K562 (cell line): Measurements from ENCODE around the gene DRD2. TPM values are rescaled to one million over a fixed set of nuclear protein-coding genes. Genes with fewer than 3 reads are reported as not detected.
A peak's percentile ranks its signal among the peaks of the same experiment; 100 is the strongest.

ENCODE experiments used
- BRD4 ChIP-seq: fragments of 200-600 bp; sonication (generic); IDR thresholded peaks from 2 replicates; pipeline ENCODE4 v1.6.1; 2017; ENCODE audit warnings: inconsistent platforms
- CREBBP ChIP-seq: IDR thresholded peaks from one replicate; pipeline ENCODE4 v1.6.1; 2012; ENCODE audit warnings: low read depth, mild to moderate bottlenecking, control low read depth, inconsistent platforms, low read length
- EGR1 ChIP-seq: fragments of 450-650 bp; conservative IDR thresholded peaks from 2 replicates; pipeline ENCODE4 v1.6.1; 2017; ENCODE audit warnings: mild to moderate bottlenecking
- FOXK1 ChIP-seq: sonication (generic); formaldehyde crosslinking; IDR thresholded peaks from 2 replicates; pipeline ENCODE4 v1.8.0; 2022; ENCODE audit warnings: missing genetic modification reagents, mild to moderate bottlenecking, borderline replicate concordance
- JUN ChIP-seq, 2 experiments: sonication (generic) in 1 of 2; formaldehyde crosslinking in 1 of 2; IDR thresholded peaks; 2 replicates each; pipeline versions ENCODE4 v1.6.1 to v1.8.0; 2012 to 2022; ENCODE audit warnings: borderline replicate concordance in 2 of 2, mild to moderate bottlenecking in 2 of 2, improper control_type of control experiment in 1 of 2, low read depth in 1 of 2, low read length in 1 of 2, missing genetic modification reagents in 1 of 2
- JUND ChIP-seq, 2 experiments: IDR thresholded peaks; 2 replicates in 1 of 2; 3 replicates in 1 of 2; pipeline ENCODE4 v1.6.1; 2011; ENCODE audit warnings: borderline replicate concordance in 2 of 2, low read depth in 2 of 2, low read length in 2 of 2, improper control_type of control experiment in 1 of 2, missing biosample characterization in 1 of 2, missing genetic modification characterization in 1 of 2, missing genetic modification reagents in 1 of 2
- KDM2B ChIP-seq: fragments of 250-450 bp; sonication (Bioruptor Pico); IDR thresholded peaks from 2 replicates; pipeline ENCODE4 v1.8.0; 2021; ENCODE audit warnings: mild to moderate bottlenecking, moderate library complexity
- PML ChIP-seq: IDR thresholded peaks from 2 replicates; pipeline ENCODE4 v1.6.1; 2012; ENCODE audit warnings: low read length, inconsistent platforms
- SMAD1 ChIP-seq: fragments of 150-350 bp; IDR thresholded peaks from 2 replicates; pipeline ENCODE4 v1.6.1; 2014; ENCODE audit warnings: low read length, low read depth; ENCODE audit not compliant: partially characterized antibody
- ZBTB1 ChIP-seq: sonication (generic); formaldehyde crosslinking; IDR thresholded peaks from 2 replicates; pipeline ENCODE4 v1.8.1; 2023; ENCODE audit warnings: missing genetic modification reagents, low read depth, mild to moderate bottlenecking, borderline replicate concordance
- polyA plus RNA-seq, 8 experiments: library from polyadenylated mRNA; depleted of rRNA in 4 of 8; stranded (reverse) in 5 of 8; unstranded in 3 of 8; fragments of >200 nt; fragmentation: Nextera tagmentation in 2 of 8; fragmentation: Illumina TruSeq in 1 of 8; extraction: Ambion mirVana in 2 of 8; extraction: Trizol in 1 of 8; gene quantifications; 2 replicates each; pipeline versions ENCODE4 v1.2.1 to v1.2.3, GENCODE V29; 2011 to 2014; ENCODE audit warnings: inconsistent platforms in 1 of 8, missing spikeins in 1 of 8
- total RNA-seq, 7 experiments: library from RNA; depleted of rRNA in 6 of 7; stranded (reverse); fragments of >200 nt in 6 of 7; fragmentation: Illumina TruSeq in 2 of 7; extraction: Trizol in 2 of 7; gene quantifications; 2 replicates each; pipeline versions ENCODE4 v1.2.1 to v1.2.3, GENCODE V29; 2011 to 2021; ENCODE audit warnings: low replicate concordance in 1 of 7
- TF ChIP-seq, protein P1 (sequence below): fragments of 250-450 bp; sonication (Bioruptor Pico); IDR thresholded peaks from 2 replicates; pipeline ENCODE4 v1.8.0; 2022; ENCODE audit warnings: moderate library complexity, mild to moderate bottlenecking, inconsistent platforms
- TF ChIP-seq, protein P2 (sequence below): sonication (generic); formaldehyde crosslinking; IDR thresholded peaks from 2 replicates; pipeline ENCODE4 v1.8.0; 2022; ENCODE audit warnings: missing genetic modification reagents, mild to moderate bottlenecking, borderline replicate concordance
- TF ChIP-seq, protein P3 (sequence below), 2 experiments: fragments of 450-650 bp in 1 of 2; sonication (generic) in 1 of 2; formaldehyde crosslinking in 1 of 2; IDR thresholded peaks in 1 of 2; conservative IDR thresholded peaks in 1 of 2; 2 replicates each; pipeline versions ENCODE4 v1.6.1 to v1.8.1; 2016 to 2023; ENCODE audit warnings: mild to moderate bottlenecking in 2 of 2, moderate library complexity in 2 of 2, inconsistent platforms in 1 of 2, missing genetic modification reagents in 1 of 2
- TF ChIP-seq, protein P4 (sequence below): fragments of 250-450 bp; sonication (Bioruptor Pico); IDR thresholded peaks from 2 replicates; pipeline ENCODE4 v1.4.0; 2020

The DRD2 gene
- total and polyA plus RNA-seq, 9 of the 15 experiments (the other 6 are each of a cell fraction or from before 2014, with no cell fraction given) = not detected

DNA sequence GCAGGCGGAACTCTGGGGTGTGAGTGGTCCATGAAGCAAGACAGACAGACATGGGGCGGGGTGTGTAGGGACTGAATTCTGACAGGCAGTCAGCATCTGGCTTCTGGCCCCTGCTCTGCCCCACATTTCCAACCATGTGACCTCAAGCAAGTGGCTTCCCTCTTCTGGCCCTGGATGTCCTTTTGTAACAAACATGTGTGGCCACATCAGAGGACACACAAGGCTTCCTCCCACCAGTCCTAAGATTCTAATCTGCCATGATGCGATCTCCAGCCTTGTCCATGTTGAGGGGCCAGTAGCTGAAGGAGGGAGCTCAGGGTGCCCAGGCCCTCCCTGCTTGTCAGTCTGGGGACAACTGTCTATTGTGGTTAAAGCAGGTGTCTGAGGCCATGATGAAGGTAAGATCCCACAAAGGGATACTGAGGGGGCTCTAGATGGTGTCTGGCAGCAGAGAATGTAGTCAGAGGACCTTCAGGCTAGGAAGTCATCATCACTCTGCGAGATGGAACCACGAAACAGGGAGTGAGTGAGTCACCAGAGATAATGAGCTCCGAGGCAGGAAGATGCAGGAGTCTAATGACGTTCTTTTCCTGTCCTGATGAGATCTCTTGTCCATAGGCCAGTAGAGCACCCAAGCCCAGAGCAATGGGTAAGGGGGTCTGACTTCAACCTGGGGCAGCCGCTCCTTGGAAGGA lies 27.4 kb downstream of the DRD2 start (continued):
- TF ChIP-seq, protein P1, sequence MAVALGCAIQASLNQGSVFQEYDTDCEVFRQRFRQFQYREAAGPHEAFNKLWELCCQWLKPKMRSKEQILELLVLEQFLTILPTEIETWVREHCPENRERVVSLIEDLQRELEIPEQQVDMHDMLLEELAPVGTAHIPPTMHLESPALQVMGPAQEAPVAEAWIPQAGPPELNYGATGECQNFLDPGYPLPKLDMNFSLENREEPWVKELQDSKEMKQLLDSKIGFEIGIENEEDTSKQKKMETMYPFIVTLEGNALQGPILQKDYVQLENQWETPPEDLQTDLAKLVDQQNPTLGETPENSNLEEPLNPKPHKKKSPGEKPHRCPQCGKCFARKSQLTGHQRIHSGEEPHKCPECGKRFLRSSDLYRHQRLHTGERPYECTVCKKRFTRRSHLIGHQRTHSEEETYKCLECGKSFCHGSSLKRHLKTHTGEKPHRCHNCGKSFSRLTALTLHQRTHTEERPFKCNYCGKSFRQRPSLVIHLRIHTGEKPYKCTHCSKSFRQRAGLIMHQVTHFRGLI = no peak
- TF ChIP-seq JUND (IDR thresholded peaks at IDR 0.05; ENCODE audit: borderline replicate concordance, low read depth, low read length) (peak; percentile 92), JUND (tag; IDR thresholded peaks at IDR 0.05; ENCODE audit: borderline replicate concordance, low read depth, low read length) (peak; percentile 88), JUN (IDR thresholded peaks at IDR 0.05; ENCODE audit: borderline replicate concordance, low read depth, low read length) (peak; percentile 67), JUN (CRISPR knock-in tag; IDR thresholded peaks at IDR 0.05; ENCODE audit: borderline replicate concordance) (no peak), EGR1 (no peak), KDM2B (no peak), BRD4 (no peak), PML (no peak), ZBTB1 (CRISPR knock-in tag) (no peak), SMAD1 (no peak), FOXK1 (no peak), CREBBP (no peak)
- TF ChIP-seq, protein P2, sequence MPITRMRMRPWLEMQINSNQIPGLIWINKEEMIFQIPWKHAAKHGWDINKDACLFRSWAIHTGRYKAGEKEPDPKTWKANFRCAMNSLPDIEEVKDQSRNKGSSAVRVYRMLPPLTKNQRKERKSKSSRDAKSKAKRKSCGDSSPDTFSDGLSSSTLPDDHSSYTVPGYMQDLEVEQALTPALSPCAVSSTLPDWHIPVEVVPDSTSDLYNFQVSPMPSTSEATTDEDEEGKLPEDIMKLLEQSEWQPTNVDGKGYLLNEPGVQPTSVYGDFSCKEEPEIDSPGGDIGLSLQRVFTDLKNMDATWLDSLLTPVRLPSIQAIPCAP (CRISPR knock-in tag) = no peak
- TF ChIP-seq, protein P3, sequence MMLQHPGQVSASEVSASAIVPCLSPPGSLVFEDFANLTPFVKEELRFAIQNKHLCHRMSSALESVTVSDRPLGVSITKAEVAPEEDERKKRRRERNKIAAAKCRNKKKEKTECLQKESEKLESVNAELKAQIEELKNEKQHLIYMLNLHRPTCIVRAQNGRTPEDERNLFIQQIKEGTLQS (IDR thresholded peaks at IDR 0.05) = peak; percentile 78
- TF ChIP-seq, protein P3 (CRISPR knock-in tag; conservative IDR thresholded peaks at IDR 0.05) = no peak
- TF ChIP-seq, protein P4, sequence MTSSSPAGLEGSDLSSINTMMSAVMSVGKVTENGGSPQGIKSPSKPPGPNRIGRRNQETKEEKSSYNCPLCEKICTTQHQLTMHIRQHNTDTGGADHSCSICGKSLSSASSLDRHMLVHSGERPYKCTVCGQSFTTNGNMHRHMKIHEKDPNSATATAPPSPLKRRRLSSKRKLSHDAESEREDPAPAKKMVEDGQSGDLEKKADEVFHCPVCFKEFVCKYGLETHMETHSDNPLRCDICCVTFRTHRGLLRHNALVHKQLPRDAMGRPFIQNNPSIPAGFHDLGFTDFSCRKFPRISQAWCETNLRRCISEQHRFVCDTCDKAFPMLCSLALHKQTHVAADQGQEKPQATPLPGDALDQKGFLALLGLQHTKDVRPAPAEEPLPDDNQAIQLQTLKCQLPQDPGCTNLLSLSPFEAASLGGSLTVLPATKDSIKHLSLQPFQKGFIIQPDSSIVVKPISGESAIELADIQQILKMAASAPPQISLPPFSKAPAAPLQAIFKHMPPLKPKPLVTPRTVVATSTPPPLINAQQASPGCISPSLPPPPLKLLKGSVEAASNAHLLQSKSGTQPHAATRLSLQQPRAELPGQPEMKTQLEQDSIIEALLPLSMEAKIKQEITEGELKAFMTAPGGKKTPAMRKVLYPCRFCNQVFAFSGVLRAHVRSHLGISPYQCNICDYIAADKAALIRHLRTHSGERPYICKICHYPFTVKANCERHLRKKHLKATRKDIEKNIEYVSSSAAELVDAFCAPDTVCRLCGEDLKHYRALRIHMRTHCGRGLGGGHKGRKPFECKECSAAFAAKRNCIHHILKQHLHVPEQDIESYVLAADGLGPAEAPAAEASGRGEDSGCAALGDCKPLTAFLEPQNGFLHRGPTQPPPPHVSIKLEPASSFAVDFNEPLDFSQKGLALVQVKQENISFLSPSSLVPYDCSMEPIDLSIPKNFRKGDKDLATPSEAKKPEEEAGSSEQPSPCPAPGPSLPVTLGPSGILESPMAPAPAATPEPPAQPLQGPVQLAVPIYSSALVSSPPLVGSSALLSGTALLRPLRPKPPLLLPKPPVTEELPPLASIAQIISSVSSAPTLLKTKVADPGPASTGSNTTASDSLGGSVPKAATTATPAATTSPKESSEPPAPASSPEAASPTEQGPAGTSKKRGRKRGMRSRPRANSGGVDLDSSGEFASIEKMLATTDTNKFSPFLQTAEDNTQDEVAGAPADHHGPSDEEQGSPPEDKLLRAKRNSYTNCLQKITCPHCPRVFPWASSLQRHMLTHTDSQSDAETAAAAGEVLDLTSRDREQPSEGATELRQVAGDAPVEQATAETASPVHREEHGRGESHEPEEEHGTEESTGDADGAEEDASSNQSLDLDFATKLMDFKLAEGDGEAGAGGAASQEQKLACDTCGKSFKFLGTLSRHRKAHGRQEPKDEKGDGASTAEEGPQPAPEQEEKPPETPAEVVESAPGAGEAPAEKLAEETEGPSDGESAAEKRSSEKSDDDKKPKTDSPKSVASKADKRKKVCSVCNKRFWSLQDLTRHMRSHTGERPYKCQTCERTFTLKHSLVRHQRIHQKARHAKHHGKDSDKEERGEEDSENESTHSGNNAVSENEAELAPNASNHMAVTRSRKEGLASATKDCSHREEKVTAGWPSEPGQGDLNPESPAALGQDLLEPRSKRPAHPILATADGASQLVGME = no peak
